Hypothalamus (tissue), 51 donors: ENCODE measurements around the gene TTLL11.
"Not testable (repeated sequence)": the region's sequence is repeated elsewhere in the genome, so short reads cannot be mapped to it uniquely, and the experiment has no call there.

Source experiments
- DNase-seq, 51 donors: peaks; one replicate each; lab custom pipeline; 2025; lab: John Stamatoyannopoulos, UW

TTLL11 gene

DNA sequence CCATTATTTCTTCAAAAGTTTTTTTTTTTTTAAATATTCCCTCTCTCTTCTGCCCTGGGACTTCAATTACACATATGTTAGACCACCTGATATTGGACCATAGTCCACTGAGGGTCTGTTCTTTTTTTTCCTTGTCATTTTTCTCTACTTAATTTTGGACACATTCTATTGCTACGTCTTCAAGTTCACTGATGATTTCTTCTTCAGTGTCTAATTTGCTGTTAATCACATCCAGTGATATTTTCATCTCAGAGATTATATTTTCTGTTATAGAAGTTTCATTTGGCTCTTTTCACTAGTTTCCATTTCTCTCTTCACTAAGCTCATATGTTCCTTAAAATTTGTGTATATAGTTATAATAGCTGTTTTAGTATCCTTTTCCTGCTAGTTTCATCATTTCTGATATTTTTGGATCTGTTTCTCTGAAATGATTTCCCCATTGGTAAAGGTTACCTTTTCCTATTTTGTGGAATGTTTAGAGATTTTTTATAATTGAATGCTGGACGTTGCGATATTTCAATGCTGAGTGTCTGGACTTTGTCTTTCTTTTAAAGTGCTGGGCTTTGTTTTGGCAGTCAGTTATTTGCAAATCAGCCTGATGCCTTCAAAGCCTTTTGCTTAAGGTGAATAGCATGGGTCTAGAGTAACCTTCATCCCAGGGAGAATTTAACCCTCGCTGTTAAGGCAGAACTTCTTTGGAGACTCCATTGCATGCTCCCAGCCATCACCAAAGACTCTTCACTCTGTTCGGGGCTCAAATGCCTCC, 111.8 kb downstream of the TTLL11 start:
- DNase-seq: no peak

GRCh38 chr9:121980665-121981064, 112.4 kb downstream of the TTLL11 start:
- DNase-seq: not testable (repeated sequence)

DNA sequence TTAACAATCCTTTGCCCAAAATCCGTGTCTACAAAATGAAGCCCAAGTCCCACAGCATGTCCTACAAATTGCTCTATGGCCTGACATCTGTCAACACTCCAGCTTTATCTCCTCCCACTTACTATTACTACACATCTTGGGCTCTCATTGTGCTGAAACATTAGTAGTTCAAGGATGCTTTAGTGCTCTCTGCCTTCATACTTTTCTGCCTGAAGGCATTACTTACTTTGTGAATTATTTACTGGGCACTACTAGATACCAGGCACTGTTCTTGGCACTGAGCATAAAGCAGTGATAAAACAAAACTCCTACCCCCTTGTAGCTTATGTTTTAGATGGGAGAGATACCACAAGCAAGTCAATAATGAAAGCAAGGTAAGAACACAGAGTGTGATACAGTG, 113.4 kb downstream of the TTLL11 start:
- DNase-seq: no peak

GRCh38 chr9:121976751-121977150, 116.4 kb downstream of the TTLL11 start:
- no peak for DNase-seq

DNA sequence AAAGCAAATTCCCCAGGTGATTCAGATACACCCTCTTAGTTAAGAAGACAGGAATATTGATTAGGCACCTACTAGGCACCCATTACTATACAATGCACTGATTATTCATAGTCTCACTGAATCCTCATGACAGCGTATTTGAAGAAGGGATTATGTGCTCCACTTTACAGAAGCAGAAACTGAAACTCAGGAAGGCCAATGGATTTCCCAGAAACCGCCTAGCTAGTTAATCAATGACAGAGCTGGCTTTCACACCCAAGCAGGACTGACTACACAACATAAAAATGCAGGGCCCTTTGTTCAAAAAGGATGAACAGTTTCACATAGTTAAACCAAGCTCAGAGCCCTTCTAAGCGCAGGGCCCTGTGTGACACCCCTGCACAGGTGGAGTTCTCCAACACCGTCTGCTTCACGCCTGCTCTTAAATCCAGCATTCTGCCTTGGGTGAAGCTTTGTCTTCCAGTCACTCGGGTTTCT, 117.3 kb downstream of the TTLL11 start:
- no peak for DNase-seq

GRCh38 chr9:121974421-121974820, 118.7 kb downstream of the TTLL11 start:
- no peak for DNase-seq

- peak in 6 of 51 donors; percentile 10 to 68 (median 33) for DNase-seq
These were observed 120.6 kb downstream of the TTLL11 start for GRCh38 chr9:121972501-121972981.

- no peak for DNase-seq
These were observed 125.1 kb downstream of the TTLL11 start for GRCh38 chr9:121968056-121968455.

DNA sequence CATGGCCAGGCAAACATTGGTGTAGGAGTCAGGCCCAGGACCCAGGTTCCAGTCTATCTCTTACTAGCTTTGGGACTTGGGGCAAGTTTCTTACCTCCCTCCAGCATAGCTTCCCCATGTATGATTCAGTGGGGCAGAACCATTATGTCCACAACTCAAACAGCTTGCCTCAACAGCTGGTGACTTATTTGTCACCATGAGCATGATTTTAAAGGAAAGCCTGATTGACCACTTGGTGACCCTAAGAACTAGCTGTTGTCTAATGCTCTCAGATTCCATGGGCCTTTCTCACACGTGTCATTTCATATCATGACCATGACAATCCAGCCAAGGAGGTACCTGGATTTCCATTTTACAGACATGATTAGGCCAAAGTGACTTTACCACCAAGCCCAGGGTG, 126.4 kb downstream of the TTLL11 start:
- no peak for DNase-seq

- DNase-seq: no peak
These were observed 129.5 kb downstream of the TTLL11 start for GRCh38 chr9:121963528-121963995.

GRCh38 chr9:121962421-121962820, 130.7 kb downstream of the TTLL11 start:
- DNase-seq: no peak

GRCh38 chr9:121960665-121961064, 132.4 kb downstream of the TTLL11 start:
- no peak for DNase-seq

DNA sequence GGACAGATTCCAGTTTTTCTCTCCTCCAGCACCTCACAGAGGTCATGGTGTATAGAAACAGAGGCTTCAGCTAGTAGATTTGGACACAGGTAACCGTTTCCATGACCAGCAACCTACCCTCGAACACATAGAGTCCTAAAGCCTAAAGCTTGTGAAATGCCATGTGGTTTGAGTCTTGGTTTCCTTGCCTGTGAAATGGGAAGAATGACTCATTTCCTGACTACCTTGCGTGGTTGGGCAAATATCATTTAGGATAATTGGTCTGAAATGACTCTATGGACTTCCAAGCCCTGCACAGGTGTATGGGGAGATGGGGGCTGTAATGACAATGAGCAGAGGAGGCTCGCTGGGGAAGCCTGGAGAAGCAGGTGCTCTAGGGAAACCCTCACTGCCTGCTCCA, 134.6 kb downstream of the TTLL11 start:
- no peak for DNase-seq

GRCh38 chr9:121956808-121957207, 136.3 kb downstream of the TTLL11 start:
- no peak for DNase-seq

- no peak for DNase-seq
These were observed 137.5 kb downstream of the TTLL11 start for GRCh38 chr9:121955649-121956048.

DNA sequence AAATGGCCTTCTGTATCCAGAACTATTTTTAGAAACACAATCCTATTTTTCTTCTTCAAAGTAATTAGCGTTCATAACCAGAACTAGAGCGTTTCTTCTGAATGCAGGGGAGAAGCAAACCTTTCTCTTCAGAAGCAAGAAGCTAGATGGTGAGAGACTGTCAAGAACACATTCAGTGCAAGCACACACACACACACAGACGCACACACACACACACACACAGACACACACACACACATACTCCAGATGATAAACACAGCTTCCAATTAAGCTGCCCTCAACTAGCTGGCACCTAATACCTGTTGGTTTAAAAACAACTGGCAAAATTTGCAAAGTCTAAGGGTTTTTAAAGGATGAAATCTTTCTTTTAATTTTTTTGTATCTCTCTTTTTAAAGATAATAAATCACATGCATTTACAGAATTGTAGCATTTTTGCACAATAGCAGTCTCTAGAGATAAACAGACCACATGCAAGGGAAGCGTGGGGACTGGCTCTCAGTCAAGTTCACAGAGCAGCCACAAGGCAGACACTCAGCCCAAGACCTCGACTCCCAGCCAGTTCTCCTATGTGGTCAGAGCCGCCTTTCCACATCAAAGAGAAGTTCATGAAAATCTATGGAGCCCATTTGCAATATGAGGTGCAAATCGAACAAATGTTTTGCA, 138.5 kb downstream of the TTLL11 start:
- DNase-seq: peak in 13 of 51 donors; percentile 6 to 36 (median 17)

DNA sequence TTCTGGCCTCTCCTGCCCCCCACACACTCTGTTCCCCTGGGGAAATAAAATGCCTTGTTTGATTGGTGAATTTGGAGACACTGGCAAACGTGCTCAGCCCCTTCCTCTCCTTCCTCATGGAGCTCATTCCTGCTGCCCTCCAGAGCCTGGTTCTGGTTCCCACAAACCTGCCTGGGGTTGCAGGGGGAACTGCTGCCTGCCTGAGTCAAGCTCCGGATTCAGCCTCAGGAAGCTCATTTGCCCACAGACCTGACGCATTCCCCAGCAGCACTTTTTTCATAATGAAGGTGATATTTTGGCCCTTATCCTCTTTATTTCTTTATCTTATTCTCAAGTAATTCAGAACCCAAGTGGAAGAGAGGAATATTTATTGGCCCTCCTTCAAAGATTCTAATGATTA, 140.5 kb downstream of the TTLL11 start:
- no peak for DNase-seq

- no peak for DNase-seq
These were observed 142.2 kb downstream of the TTLL11 start for GRCh38 chr9:121950866-121951265.

DNA sequence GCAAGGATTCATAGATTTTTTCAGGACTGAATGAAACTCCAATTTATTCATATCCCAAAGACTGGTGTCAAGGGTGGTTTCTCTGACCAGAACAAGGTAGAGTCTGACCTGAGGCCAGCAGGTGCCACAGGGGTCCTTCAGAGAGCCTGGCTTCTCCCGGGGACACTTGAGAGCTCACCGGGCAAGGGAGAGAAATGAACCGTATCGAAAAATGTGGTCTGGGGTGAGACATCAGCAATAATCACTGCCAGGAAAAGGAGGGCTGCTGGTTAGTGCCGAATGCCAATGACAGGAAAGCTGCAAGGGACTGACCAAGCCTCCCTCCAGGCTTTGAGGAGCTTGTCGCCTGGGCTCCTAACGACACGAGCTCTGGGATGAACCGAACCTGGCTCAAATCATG, 142.7 kb downstream of the TTLL11 start:
- no peak for DNase-seq

DNA sequence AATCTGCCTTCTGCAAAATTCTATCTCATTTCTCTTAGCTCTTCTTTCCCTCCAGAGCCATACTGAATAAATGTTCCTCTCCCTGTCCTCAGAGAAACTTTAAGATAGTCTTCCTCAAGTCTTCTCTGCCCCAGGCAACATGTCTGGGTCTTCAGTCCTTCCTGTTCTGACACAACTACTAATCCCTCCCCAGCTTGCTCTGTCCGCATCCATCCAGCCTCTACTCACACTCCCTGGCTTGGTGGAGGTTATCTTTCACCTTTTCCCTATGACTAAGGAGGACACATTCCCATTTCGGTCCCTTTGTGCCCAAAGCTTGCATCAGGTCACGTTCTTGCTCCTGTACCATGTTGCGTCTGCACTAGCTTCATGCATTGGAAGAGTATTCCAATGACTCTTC, 143.3 kb downstream of the TTLL11 start:
- no peak for DNase-seq

GRCh38 chr9:121949364-121949763, 143.7 kb downstream of the TTLL11 start:
- no peak for DNase-seq

DNA sequence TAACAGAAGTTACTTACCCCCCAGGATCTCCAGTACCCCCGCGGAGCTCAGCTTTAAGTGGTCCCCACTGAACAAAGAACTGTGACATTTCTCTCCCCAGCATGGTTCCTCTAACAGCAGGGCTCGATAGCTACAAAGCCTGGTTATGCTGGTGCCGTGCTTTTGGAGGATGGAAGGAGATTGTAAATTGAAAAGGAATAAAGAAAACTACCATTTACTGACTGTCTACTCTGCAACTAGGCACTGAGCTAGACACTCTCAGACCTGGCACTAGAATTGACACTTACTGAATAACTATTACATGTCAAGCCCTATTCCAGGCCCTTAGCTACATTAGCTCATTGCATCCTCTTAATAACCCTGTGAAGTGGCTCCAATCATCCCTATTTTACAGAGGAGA, 145.3 kb downstream of the TTLL11 start:
- no peak for DNase-seq
